Smooth muscle cell (in vitro differentiated cells): ENCODE data around the gene CAPN5. TPM values are rescaled to one million over a fixed set of nuclear protein-coding genes. Genes with fewer than 3 reads are reported as not detected.

ENCODE experiments used
- DNase-seq: peaks from one replicate; lab custom pipeline; 2025; ENCODE audit not compliant: unreplicated experiment; lab: John Stamatoyannopoulos, UW
- H2AFZ ChIP-seq: fragments of 200-600 bp; sonication (generic); 2 replicates; pipeline ENCODE4 v1.6.0; 2016; ENCODE audit warnings: antibody characterized with exemption, low read depth, mild to moderate bottlenecking
- H3F3A ChIP-seq: fragments of 200-600 bp; sonication (generic); 2 replicates; pipeline ENCODE4 v1.6.0; 2017; ENCODE audit warnings: antibody characterized with exemption, low read depth
- H3K27ac ChIP-seq: fragments of 200-600 bp; sonication (generic); 2 replicates; pipeline ENCODE4 v1.5.1; 2016; ENCODE audit warnings: low read depth, mild to moderate bottlenecking
- H3K27me3 ChIP-seq: fragments of 200-600 bp; sonication (generic); 2 replicates; pipeline ENCODE4 v1.6.1; 2016; ENCODE audit warnings: low read depth, mild to moderate bottlenecking
- H3K36me3 ChIP-seq: fragments of 200-600 bp; sonication (generic); 2 replicates; pipeline ENCODE4 v1.5.1; 2016; ENCODE audit warnings: low read depth
- H3K4me1 ChIP-seq: fragments of 200-600 bp; sonication (generic); 2 replicates; pipeline ENCODE4 v1.5.1; 2016; ENCODE audit warnings: low read depth
- H3K4me2 ChIP-seq: fragments of 200-600 bp; sonication (generic); 2 replicates; pipeline ENCODE4 v1.6.0; 2016; ENCODE audit warnings: mild to moderate bottlenecking
- H3K4me3 ChIP-seq: fragments of 200-600 bp; sonication (generic); 2 replicates; pipeline ENCODE4 v1.5.1; 2016; ENCODE audit warnings: mild to moderate bottlenecking
- H3K79me2 ChIP-seq: fragments of 200-600 bp; sonication (generic); 2 replicates; pipeline ENCODE4 v1.6.0; 2016; ENCODE audit warnings: low read depth, mild to moderate bottlenecking
- H3K9ac ChIP-seq: fragments of 200-600 bp; sonication (generic); 2 replicates; pipeline ENCODE4 v1.6.0; 2016; ENCODE audit warnings: low read depth
- H3K9me3 ChIP-seq: fragments of 200-600 bp; sonication (generic); replicated peaks from 2 replicates; pipeline ENCODE4 v1.5.1; 2016; ENCODE audit warnings: low read depth
- H4K20me1 ChIP-seq: fragments of 200-600 bp; sonication (generic); 2 replicates; pipeline ENCODE4 v1.6.0; 2016; ENCODE audit warnings: low read depth
- CTCF ChIP-seq: fragments of 200-600 bp; sonication (generic); IDR thresholded peaks from 2 replicates; pipeline ENCODE4 v1.5.1; 2017; ENCODE audit warnings: borderline replicate concordance, mild to moderate bottlenecking, antibody characterized with exemption; ENCODE audit not compliant: insufficient read depth, poor library complexity, severe bottlenecking
- WGBS: methylation state at CpG from one replicate; pipeline ENCODE4 v1.1.7; 2016; ENCODE audit warnings: low lambda C conversion rate; 5-methylcytosine and 5-hydroxymethylcytosine counted together
- polyA plus RNA-seq: library from polyadenylated mRNA; unstranded; fragments of >200 nt; fragmentation: Nextera tagmentation; extraction: Ambion mirVana; gene quantifications from 2 replicates; pipeline ENCODE4 v1.2.1, GENCODE V29; 2016
- total RNA-seq: library from RNA; depleted of rRNA; stranded (reverse); fragments of >200 nt; gene quantifications from 2 replicates; pipeline ENCODE4 v1.2.3, GENCODE V29; 2014

Gene CAPN5
- total and polyA plus RNA-seq, 2 experiments from 2014 or later, result 15.5 to 23.1 TPM

GRCh38 chr11:77129069-77129841 lies 62.5 kb downstream of the CAPN5 start:
- H4K20me1 ChIP-seq, result no peaks in the 10 kb centered on the region
- no peak overlapping the region for H2AFZ ChIP-seq
- H3K9me3 ChIP-seq, result no peaks in the 10 kb centered on the region
- WGBS, result 97% methylated on average over 11 of the region's 11 CpGs
- no peak overlapping the region for H3K4me3 ChIP-seq
- H3K36me3 ChIP-seq, result no peaks in the 10 kb centered on the region
- no peaks in the 10 kb centered on the region for H3K27me3 ChIP-seq
- no peak overlapping the region for H3K4me2 ChIP-seq
- no peaks in the 10 kb centered on the region for H3F3A ChIP-seq
- H3K79me2 ChIP-seq, result no peaks in the 10 kb centered on the region
- no peak overlapping the region for H3K27ac ChIP-seq
- TF ChIP-seq CTCF, result no peak
- H3K9ac ChIP-seq, result no peak overlapping the region
- DNase-seq, result no peak
- no peaks in the 10 kb centered on the region for H3K4me1 ChIP-seq

GRCh38 chr11:77129842-77130756 lies 63.3 kb downstream of the CAPN5 start:
- no peak for TF ChIP-seq CTCF
- 92% methylated on average over 11 of the region's 11 CpGs for WGBS
- Histone ChIP-seq H3K27me3 (no peaks in the 10 kb centered on the region), H2AFZ (no peak overlapping the region), H3K27ac (no peak overlapping the region), H3F3A (no peaks in the 10 kb centered on the region), H3K4me3 (no peak overlapping the region), H3K36me3 (no peaks in the 10 kb centered on the region), H3K79me2 (no peaks in the 10 kb centered on the region), H3K9me3 (no peaks in the 10 kb centered on the region), H3K9ac (no peak overlapping the region), H3K4me1 (no peaks in the 10 kb centered on the region), H3K4me2 (no peak overlapping the region), H4K20me1 (no peaks in the 10 kb centered on the region)
- DNase-seq, result no peak

GRCh38 chr11:77130763-77131513 lies 64.2 kb downstream of the CAPN5 start:
- no peaks in the 10 kb centered on the region for H3K9me3 ChIP-seq
- no peak overlapping the region for H3K27ac ChIP-seq
- H3K79me2 ChIP-seq, result no peaks in the 10 kb centered on the region
- no peak overlapping the region for H3K4me3 ChIP-seq
- no peak for TF ChIP-seq CTCF
- no peak overlapping the region for H2AFZ ChIP-seq
- no peaks in the 10 kb centered on the region for H4K20me1 ChIP-seq
- no peak overlapping the region for H3K9ac ChIP-seq
- no peak overlapping the region for H3K4me2 ChIP-seq
- H3K27me3 ChIP-seq, result no peaks in the 10 kb centered on the region
- WGBS, result 82% methylated on average over 9 of the region's 9 CpGs
- DNase-seq, result no peak
- H3F3A ChIP-seq, result no peaks in the 10 kb centered on the region
- no peaks in the 10 kb centered on the region for H3K36me3 ChIP-seq
- no peaks in the 10 kb centered on the region for H3K4me1 ChIP-seq
